ENCODE measurements around the gene SH2D4B.

GRCh38 chr10:80647173-80647833 lies 109.6 kb downstream of the SH2D4B start:
- TF ChIP-seq, protein P1, sequence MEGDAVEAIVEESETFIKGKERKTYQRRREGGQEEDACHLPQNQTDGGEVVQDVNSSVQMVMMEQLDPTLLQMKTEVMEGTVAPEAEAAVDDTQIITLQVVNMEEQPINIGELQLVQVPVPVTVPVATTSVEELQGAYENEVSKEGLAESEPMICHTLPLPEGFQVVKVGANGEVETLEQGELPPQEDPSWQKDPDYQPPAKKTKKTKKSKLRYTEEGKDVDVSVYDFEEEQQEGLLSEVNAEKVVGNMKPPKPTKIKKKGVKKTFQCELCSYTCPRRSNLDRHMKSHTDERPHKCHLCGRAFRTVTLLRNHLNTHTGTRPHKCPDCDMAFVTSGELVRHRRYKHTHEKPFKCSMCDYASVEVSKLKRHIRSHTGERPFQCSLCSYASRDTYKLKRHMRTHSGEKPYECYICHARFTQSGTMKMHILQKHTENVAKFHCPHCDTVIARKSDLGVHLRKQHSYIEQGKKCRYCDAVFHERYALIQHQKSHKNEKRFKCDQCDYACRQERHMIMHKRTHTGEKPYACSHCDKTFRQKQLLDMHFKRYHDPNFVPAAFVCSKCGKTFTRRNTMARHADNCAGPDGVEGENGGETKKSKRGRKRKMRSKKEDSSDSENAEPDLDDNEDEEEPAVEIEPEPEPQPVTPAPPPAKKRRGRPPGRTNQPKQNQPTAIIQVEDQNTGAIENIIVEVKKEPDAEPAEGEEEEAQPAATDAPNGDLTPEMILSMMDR (IDR thresholded peaks at IDR 0.05; ENCODE audit: poor library complexity) = no peak
- TF ChIP-seq EZH2 (IDR thresholded peaks at IDR 0.05; ENCODE audit: borderline replicate concordance) = no peak
- TF ChIP-seq EZH2phosphoT487 (IDR thresholded peaks at IDR 0.05; ENCODE audit: low read depth, severe bottlenecking, unreplicated experiment) = no peak

Measured in hepatocyte (in vitro differentiated cells).